HG03521 (cell line): ENCODE data around the gene ARHGAP8.
"Not testable (repeated sequence)": the region's sequence is repeated elsewhere in the genome, so short reads cannot be mapped to it uniquely, and the experiment has no call there.

Experiments
- ATAC-seq: cut with Tn5 transposase; IDR thresholded peaks from one replicate; pipeline ENCODE4 v1.9.1; 2021; ENCODE audit warnings: mild to moderate bottlenecking, moderate library complexity; ENCODE audit not compliant: unreplicated experiment

The ARHGAP8 gene

DNA sequence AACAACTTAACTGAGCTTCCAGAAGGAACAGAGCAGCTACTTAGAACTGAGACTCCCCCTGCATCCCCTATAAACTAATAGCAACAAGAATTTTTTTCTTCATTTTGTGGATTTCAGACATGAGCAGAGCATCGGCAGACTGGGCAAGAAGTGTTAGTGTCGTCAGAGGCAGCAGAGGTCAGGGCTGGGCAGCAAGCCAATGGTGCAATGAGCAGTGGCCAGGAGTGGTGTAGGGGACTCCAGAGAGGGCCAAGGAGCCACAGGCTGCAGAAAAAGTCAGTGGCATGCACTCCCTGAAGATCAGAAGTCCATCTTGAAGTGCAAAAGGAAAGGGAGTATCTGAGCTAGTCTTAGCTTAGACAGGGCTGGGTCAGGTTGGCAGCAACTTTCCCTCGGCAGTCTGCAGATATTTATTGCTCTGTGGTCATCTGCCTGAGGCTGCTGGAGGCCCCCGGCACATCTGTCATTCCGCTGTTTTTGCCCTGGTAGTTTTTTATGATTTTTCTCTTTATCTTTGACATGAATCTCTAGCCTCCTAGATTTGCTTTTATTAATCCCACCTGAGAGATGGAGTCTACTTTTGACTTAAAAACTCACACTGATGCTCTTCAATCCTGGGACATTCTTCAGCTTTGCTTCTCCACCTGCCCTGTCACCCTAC is 152.2 kb downstream of the ARHGAP8 start:
- ATAC-seq: not testable (repeated sequence)

DNA sequence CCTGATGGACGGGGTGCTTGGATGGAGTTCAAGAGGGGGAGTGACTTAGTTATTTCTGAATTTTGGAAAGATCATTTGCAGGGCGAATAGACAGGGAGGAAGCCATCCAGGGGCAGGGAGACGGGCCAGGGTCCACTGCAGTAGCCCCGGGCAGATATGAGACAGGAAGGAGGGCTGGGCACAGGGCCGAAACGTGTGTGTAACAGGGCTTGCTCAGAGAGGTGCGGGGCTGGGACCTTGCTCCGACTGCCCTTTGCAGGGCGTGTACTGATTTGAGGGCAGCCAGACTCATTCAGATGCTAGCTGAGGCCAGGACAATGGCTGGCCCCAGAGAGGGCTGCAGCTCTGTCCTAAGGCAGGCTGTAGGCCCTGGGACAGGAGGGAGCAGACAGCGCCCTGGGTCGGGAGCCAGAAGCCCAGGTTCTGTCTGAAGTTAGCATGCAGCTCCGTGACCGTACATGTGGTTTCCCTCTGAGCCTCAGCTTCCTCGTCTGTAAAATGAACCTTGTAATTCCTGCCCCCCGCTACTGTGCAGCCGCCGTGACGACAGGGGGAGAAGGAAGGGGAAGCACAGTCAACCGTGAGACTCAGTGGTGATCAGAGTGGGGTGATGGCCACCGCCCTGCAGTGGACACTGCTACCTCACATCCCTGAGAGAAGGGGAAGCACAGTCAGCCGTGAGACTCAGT is 154.0 kb downstream of the ARHGAP8 start:
- ATAC-seq: no peak

DNA sequence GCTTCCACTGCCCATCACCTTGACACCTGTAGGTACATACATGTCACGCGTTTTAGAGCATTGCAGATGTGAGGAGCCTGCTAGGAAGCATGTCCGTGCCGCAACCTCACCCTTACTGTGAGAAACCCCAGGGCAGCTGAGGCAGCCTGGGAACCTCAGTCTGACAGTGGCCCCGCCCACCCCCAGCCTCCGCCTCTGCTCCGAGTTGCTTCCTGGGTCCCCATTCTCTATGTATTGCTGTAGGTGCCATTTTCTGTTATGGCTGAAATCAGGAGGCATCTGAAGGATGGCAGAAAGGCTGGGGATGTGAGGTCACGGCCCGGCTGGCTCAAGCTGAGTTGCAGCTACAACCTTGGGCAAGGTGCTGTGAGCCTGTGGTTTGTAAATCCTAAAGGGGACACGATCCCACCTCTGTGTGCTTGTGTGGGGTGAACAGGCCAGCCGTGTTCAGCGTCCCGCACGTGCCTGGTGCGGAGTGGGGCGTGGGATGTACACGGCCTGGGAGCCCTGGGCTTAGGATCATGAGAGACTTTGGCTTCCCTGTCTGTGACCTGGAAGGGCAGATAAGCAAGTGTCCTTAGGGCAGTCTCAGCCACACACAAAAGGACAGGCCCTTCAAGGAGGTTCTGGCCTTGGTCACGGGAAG is 154.7 kb downstream of the ARHGAP8 start:
- ATAC-seq: no peak

DNA sequence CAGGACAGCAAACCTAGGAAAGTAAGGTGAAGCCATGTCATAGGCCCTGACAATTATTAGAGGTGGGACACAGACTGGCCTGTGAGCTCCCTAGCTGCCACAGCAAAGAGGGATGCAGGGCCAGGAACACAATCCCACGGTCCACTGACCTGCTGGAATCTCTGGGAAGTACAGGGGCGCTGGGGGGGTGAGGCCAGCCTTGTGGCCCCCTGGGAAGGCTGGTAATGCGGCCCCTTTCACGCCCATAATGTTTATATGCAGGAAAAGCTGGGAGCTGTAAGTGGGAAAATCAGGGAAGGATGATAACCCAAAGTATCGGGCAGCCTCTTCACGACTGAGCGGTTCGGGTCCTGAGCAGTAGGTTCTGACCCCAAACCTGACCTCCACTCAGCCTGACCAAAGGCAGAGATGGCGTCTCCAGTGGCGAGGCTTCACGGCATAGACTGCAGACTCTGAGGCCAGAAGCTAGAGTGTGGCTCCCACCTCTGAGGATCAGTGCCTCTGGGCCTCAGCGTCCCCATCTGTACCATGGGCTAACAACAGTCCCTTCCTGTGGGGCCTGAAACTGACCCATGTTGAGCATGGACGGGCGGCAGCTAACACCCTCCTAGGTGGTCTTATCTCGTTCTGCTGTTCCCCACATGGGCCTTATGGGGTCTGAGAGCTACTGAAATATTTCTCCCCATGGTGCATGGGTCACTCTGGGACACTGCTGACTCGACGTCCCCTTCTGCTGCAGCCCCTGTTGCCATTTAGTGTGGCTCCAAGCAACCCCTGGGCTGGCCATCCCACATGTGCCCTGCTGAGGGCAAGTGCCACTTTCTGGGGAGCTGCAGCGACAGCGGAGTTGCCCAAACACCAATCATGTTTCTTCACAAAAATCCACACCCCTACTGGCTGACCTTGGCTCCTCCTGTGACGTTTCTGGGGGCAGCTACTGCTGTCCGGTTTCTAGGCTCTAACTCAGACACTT is 155.7 kb downstream of the ARHGAP8 start:
- ATAC-seq: no peak

DNA sequence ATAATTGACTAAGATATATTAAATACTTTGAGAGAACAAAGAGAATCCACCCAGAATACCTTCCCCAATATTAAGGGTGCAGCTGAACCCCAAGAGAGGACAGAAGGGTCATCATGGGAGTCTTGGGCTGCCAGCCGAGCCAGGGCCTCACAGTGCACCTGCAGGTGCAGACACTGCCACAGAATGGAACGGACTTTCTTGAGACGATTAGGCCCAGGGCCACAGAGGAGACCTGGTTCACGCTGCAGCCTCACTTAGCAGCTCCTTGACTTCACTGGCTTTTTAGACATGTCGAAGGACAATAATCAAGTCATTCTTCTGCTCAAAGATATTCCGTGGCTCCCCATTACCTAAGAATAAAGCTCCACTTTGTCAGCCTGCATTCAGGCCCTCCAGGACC is 156.9 kb downstream of the ARHGAP8 start:
- ATAC-seq: no peak
